Keratinocyte (primary cell): Measurements from ENCODE around the gene MPZL1. TPM values are rescaled to one million over a fixed set of nuclear protein-coding genes. Genes with fewer than 3 reads are reported as not detected.

ENCODE experiments used
- DNase-seq: peaks from one replicate; pipeline ENCODE4 v3.0.0-alpha.2; 2011; ENCODE audit warnings: low read depth, missing footprints, low spot score
- FAIRE-seq: peaks from 2 replicates; lab custom pipeline; 2011; peaks lifted over from hg19 to GRCh38; lab: Jason Lieb, UNC
- H2AFZ ChIP-seq: 2 replicates; pipeline ENCODE4 v1.6.0; 2012; ENCODE audit warnings: low read length, control low read depth, inconsistent platforms; ENCODE audit not compliant: control insufficient read depth
- H3K27ac ChIP-seq: 2 replicates; pipeline ENCODE4 v1.5.1; 2011; ENCODE audit warnings: low read length; ENCODE audit not compliant: control insufficient read depth, insufficient read depth
- H3K27me3 ChIP-seq: 3 replicates; pipeline ENCODE4 v1.6.0; 2011; ENCODE audit warnings: low read length; ENCODE audit not compliant: control insufficient read depth, insufficient read depth; ENCODE audit errors: extremely low read depth
- H3K36me3 ChIP-seq, 2 experiments: 2 replicates in 1 of 2; 3 replicates in 1 of 2; pipeline ENCODE4 v1.5.1; 2011; ENCODE audit warnings: low read length in 2 of 2, mild to moderate bottlenecking in 1 of 2; ENCODE audit not compliant: control insufficient read depth in 2 of 2, insufficient read depth in 2 of 2; ENCODE audit errors: extremely low read depth in 1 of 2
- H3K4me1 ChIP-seq: 3 replicates; pipeline ENCODE4 v1.5.1; 2011; ENCODE audit warnings: low read length; ENCODE audit not compliant: control insufficient read depth, insufficient read depth; ENCODE audit errors: extremely low read depth
- H3K4me2 ChIP-seq: 3 replicates; pipeline ENCODE4 v1.6.0; 2011; ENCODE audit warnings: low read depth, low read length; ENCODE audit not compliant: control insufficient read depth, insufficient read depth; ENCODE audit errors: extremely low read depth
- H3K4me3 ChIP-seq, 3 experiments: fragments of 200-600 bp in 1 of 3; sonication (generic) in 1 of 3; 2 replicates in 2 of 3; 3 replicates in 1 of 3; pipeline ENCODE4 v1.5.1; 2011 to 2016; ENCODE audit warnings: low read length in 3 of 3, mild to moderate bottlenecking in 3 of 3, control low read depth in 2 of 3, inconsistent platforms in 1 of 3, low read depth in 1 of 3, mixed read lengths in 1 of 3, mixed run types in 1 of 3, moderate library complexity in 1 of 3; ENCODE audit not compliant: control insufficient read depth in 2 of 3, insufficient read depth in 2 of 3; ENCODE audit errors: extremely low read depth in 1 of 3
- H3K79me2 ChIP-seq: 2 replicates; pipeline ENCODE4 v1.6.0; 2012; ENCODE audit warnings: low read length; ENCODE audit not compliant: control insufficient read depth, insufficient read depth
- H3K9ac ChIP-seq: 3 replicates; pipeline ENCODE4 v1.6.0; 2011; ENCODE audit warnings: low read length; ENCODE audit not compliant: control insufficient read depth, insufficient read depth; ENCODE audit errors: extremely low read depth
- H3K9me1 ChIP-seq: 3 replicates; pipeline ENCODE4 v1.6.0; 2011; ENCODE audit warnings: low read length; ENCODE audit not compliant: control insufficient read depth, insufficient read depth; ENCODE audit errors: extremely low read depth
- H3K9me3 ChIP-seq: 2 replicates; pipeline ENCODE4 v1.5.1; 2012; ENCODE audit warnings: low read depth, low read length; ENCODE audit not compliant: control insufficient read depth
- H4K20me1 ChIP-seq: 3 replicates; pipeline ENCODE4 v1.6.0; 2011; ENCODE audit warnings: low read length; ENCODE audit not compliant: control insufficient read depth, insufficient read depth; ENCODE audit errors: extremely low read depth
- CTCF ChIP-seq, 3 experiments: IDR thresholded peaks in 1 of 3; conservative IDR thresholded peaks in 1 of 3; optimal IDR thresholded peaks in 1 of 3; 2 replicates in 2 of 3; 3 replicates in 1 of 3; pipeline versions ENCODE3 to v1.5.1; 2011; ENCODE audit warnings: low read length in 3 of 3, mild to moderate bottlenecking in 3 of 3, moderate library complexity in 2 of 3, control low read depth in 1 of 3, inconsistent platforms in 1 of 3; ENCODE audit not compliant: insufficient read depth in 2 of 3; ENCODE audit errors: extremely low read depth in 1 of 3
- EZH2 ChIP-seq: IDR thresholded peaks from one replicate; pipeline ENCODE4 v1.6.1; 2012; ENCODE audit warnings: inconsistent platforms, mild to moderate bottlenecking, low read length, moderate library complexity
- dilution Hi-C: fragments of 300-500 bp; cut with MboI; formaldehyde crosslinking; loops from one replicate; pipeline ENCODE4 v1.7.0; 2020; ENCODE audit warnings: low sequenced_read_pairs; ENCODE audit not compliant: extremely low pct_ligation_motif_present
- polyA plus RNA-seq, 5 experiments: library from polyadenylated mRNA; depleted of rRNA in 3 of 5; stranded (reverse) in 3 of 5; stranded (forward) in 1 of 5; unstranded in 1 of 5; fragments of >200 nt; gene quantifications; 1 replicate in 1 of 5; 2 replicates in 3 of 5; 3 replicates in 1 of 5; pipeline versions ENCODE4 v1.2.1 to v1.2.3, GENCODE V29; 2011 to 2012; ENCODE audit warnings: missing spikeins in 2 of 5, low read depth in 1 of 5, low replicate concordance in 1 of 5

MPZL1 gene
- polyA plus RNA-seq, 1 donor (not counting 4 experiments of a cell fraction or from before 2014, with no cell fraction given), result 195 TPM

- dilution Hi-C loops, result no loop called here
- Histone ChIP-seq H3K36me3 (no peaks in the 10 kb centered on the region), H4K20me1 (no peaks in the 10 kb centered on the region), H3K4me2 (peak overlapping the region; percentile 94), H3K9me1 (no peaks in the 10 kb centered on the region), H3K79me2 (no peaks in the 10 kb centered on the region), H3K4me3 (peak overlapping the region; percentile 65 to 92 (median 86)), H3K9ac (peak overlapping the region; percentile 98), H2AFZ (peak overlapping the region; percentile 100), H3K27me3 (no peaks in the 10 kb centered on the region), H3K27ac (peak overlapping the region; percentile 94), H3K4me1 (peaks cover 12% of the 10 kb centered on the region), H3K9me3 (no peaks in the 10 kb centered on the region)
- no peak for TF ChIP-seq EZH2
- TF ChIP-seq CTCF (optimal IDR thresholded peaks at IDR 0.05 in 1 of 3, IDR thresholded peaks at IDR 0.05 in 1 of 3, conservative IDR thresholded peaks at IDR 0.05 in 1 of 3; ENCODE audit: extremely low read depth in 1 of 3, insufficient read depth in 2 of 3, low read length in 3 of 3), result peak in 1 of 3 experiments; percentile 31
- DNase-seq, result no peak
- no peak for FAIRE-seq
These were observed 7.2 kb upstream of the MPZL1 start for GRCh38 chr1:167714439-167715156.

DNA sequence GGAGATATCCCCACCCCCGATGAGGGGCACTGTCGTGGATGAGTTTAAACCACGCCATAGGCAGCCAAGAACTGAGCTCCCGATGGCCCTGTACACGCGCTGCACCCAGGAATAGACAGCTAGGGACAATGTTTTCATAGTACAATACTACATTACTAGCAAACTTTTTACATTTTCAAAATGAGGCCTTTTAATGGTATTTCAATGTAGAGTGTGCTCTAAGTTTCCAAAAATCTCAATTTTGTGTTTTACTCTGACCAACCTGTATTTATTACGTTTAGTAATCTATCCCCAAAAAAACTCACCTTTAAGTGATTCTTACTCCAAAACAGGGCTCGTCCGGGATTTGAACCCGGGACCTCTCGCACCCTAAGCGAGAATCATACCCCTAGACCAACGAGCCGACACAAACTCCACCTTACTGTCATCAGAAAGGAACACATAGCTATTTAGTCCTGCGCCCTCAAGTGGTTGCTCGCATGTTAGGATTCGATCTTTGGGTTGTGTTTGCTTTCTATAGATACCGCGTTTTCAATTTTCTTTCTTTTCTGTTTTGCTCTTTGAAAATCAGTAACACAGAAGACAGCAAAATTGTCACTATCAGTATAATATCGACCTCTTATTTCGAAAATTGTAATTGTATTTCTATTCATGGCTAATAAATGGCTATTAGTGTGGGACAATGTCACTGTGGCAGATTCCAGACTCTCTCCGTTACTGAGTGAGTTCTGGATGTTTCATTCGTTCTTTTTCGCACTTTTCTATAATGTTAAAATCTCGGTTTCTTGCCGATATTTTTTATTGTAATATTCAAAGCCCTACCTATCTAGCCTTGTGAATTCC, 6.4 kb upstream of the MPZL1 start:
- dilution Hi-C loops, result no loop called here
- Histone ChIP-seq H3K36me3 (no peaks in the 10 kb centered on the region), H3K9me1 (no peaks in the 10 kb centered on the region), H3K9me3 (no peaks in the 10 kb centered on the region), H3K27me3 (no peaks in the 10 kb centered on the region), H3K79me2 (no peaks in the 10 kb centered on the region), H2AFZ (peak overlapping the region; percentile 95), H3K4me2 (peak overlapping the region; percentile 94), H3K4me1 (peaks cover 12% of the 10 kb centered on the region), H4K20me1 (no peaks in the 10 kb centered on the region), H3K9ac (peak overlapping the region; percentile 98), H3K27ac (peak overlapping the region; percentile 94), H3K4me3 (peak overlapping the region; percentile 65 to 92 (median 86))
- TF ChIP-seq EZH2 (no peak), CTCF (optimal IDR thresholded peaks at IDR 0.05 in 1 of 3, IDR thresholded peaks at IDR 0.05 in 1 of 3, conservative IDR thresholded peaks at IDR 0.05 in 1 of 3; ENCODE audit: extremely low read depth in 1 of 3, insufficient read depth in 2 of 3, low read length in 3 of 3) (peak; percentile 87 to 96 (median 87))
- FAIRE-seq, result no peak
- no peak for DNase-seq
